Activated T-helper 9 cell treated with anti-CD3 and anti-CD28 coated beads, Interleukin-2, amount 50 U/mL, for 16 hours (primary cell): ENCODE measurements around the gene GATA2.

Experiments
- DNase-seq: peaks from one replicate; pipeline ENCODE4 v3.0.0-alpha.2; 2020; ENCODE audit warnings: low read depth

Gene GATA2

DNA sequence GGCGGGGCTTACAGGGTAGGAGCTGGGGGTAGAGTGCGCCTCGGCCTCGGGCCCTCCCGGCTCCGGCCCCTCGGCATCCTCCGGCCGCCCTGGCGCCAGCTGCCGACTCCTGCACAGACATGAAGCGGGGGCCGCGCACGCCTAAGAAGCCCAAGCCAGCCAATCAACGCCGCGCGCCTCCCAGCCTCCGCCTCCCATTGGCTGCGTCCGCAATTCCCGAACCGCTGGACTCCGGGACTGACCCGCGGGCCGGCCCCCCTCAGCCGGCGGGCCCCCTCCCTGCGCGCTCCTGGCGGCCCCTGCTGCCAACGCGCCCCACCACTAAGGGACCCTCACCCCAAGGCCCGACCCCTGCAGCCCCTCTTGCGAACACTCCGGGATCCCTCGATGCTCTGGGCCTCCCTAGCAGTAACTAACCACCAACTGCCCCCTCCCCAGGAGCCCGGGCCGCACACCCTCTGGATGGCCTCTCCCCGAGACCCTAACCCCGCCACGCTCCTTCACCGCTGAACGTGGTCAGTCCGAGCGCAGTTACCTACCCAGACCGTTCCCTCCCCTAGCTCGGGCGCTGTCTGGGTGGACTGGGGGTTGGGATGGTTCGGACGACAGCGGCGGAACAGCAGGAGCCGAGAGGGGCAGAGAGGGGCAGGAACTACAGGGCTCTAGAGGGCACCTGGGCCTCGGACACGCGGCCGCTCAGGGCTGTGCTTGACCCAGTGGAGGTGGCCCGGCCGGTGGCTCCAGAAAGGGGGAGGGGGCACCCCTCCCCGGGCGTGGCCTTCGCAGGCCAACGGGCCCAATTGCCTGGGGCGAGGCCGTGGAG, 5.0 kb downstream of the GATA2 start:
- DNase-seq, result no peak

DNA sequence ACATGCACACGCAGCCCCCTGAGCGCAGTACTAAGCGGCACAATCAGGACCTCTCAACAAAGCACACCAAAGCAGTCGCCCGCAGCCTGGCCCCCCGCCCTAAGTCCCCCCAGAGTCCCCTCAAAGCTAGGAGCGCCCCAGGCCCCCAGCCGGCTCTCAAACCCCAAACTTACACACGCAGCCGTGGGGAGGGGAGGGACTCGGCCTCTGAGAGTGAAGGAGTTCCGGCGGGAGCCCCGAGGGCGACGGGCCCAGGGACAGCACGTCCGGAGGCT, 5.5 kb downstream of the GATA2 start:
- DNase-seq, result no peak

DNA sequence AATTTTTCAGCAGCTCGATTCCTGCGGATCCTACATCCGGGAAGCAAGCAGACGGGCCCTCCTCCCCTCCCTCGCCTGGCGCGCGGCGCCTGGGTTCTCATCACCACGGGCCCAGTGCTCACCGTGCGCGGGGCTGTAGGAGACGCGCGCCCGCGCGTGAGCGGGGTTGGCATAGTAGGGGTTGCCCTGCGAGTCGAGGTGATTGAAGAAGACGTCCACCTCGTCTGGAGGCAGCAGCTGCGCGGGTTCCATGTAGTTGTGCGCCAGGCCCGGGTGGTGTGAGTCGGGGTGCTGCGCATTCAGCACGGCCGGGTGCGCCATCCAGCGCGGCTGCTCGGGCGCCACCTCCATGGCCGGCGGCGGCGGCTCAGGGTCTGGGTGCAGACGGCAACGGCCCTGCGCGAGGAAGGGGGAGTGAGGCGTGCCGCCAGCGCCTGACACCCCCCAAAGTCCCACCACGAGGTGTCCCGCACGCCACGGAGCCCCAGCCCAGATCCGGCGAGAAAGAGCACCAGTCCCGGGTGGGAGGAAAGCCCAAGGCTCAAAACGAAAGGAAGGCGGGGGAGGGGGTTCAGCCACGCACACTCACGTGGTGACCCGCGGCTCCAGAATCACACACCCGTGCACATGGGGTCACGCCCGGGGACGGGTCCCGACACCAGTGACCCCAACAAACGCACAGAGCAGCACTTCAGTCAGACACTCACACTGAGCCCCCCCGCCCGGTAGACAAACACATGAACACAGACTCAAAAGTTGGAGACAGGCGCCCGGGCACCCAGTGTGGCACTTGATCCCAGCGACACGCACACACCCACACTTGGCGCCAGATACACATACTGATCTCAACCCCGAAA, 6.1 kb downstream of the GATA2 start:
- no peak for DNase-seq

DNA sequence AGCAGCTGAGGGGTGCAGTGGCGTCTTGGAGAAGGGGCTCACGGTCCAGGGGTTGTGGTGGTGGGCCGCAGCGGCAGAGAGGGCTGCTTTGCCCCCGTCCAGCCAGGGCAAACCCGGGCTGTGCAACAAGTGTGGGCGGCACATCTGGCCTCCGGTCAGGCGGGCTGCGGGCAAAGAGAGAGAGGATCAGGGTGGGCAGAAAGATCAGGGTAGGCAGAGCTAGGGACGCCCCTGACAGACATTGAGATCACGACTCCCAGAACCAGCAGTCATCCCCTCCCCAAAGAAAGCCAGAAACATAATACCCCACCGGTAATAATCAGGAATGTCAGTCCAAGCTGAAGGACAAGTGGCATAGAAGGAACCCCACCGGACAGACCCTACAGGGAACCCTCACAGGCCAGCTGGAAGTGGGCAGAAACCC, 6.8 kb downstream of the GATA2 start:
- DNase-seq, result no peak

DNA sequence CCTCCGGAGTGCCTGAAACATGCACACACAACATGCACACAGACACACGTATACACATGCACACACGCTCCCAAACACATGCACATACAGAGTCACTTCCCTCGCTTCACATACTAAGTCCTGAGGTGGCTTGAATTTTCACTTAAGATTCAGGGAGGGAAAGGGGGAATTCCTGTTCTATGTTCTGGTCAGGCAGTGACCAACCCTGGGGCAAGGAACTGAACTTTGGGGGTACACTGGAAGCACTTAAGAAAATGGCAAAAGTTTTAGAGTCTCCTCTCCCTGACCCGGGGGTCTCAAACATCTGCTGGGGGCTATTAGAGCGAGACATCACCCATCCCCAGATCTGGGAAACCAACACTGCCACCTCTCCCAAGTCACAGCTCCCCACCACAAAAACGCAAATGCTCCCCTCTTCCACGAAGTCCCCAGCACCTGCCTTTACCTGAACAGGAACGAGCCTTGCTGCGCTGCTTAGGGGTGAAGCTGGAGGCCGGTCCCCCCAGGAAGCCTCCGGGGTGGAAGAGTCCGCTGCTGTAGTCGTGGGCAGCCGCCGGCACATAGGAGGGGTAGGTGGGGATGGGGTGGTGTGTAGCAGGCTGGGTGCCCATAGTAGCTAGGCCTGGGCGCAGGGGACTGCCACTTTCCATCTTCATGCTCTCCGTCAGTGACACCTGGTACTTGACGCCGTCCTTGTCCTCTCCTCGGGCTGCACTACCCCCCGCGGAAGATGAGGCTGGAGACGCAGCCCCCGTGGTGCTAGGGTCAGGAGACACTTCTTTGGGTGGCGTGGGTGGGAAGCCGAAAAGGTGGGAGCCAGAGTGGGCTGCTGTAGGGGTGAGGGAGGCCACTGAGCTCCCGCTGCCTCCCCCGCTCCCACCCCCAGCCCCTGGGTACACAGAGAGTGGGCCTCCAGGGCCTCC, 7.5 kb downstream of the GATA2 start:
- no peak for DNase-seq

DNA sequence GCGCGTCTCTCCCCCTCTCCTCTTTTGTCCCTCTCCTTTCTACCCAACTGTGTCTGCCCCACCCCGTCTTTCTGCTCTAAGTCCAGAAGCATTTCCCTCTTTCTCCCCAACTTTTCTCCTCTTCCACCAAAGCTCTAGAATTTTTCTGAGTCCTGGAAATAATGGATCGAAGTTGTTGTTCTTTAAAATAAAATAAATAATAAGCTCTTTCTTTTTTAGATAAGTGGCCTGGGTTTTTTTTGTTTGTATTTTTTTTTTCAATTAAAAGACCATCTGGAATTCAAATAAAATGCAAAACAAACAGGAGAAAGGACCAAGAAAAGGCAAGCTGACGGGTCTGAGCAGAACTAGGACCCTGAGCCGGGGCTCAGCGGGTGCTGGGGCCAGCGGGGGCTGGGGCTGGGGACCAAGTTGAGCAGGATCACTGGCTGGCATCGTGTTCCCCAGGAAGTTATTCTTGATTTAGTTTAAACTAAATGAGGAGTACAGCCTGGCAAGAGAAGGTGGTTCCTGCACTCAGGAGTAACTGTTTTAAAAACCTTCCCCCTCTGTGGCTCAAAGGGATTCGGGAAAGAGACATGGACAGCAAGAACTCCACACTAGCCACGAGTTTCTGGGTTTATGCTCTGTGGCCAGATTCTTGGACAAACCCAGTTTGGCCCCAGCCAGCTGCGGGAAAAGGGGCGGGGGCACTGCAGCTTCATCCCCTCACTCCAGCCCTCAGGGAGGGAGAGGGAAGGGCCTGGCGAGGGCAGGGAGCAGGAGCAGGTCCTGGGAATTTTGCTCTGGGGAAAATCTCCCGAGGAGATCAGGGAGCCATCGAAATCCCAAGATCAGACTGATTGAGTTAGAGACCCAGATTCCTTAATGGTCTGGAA, 8.4 kb downstream of the GATA2 start:
- DNase-seq, result no peak

DNA sequence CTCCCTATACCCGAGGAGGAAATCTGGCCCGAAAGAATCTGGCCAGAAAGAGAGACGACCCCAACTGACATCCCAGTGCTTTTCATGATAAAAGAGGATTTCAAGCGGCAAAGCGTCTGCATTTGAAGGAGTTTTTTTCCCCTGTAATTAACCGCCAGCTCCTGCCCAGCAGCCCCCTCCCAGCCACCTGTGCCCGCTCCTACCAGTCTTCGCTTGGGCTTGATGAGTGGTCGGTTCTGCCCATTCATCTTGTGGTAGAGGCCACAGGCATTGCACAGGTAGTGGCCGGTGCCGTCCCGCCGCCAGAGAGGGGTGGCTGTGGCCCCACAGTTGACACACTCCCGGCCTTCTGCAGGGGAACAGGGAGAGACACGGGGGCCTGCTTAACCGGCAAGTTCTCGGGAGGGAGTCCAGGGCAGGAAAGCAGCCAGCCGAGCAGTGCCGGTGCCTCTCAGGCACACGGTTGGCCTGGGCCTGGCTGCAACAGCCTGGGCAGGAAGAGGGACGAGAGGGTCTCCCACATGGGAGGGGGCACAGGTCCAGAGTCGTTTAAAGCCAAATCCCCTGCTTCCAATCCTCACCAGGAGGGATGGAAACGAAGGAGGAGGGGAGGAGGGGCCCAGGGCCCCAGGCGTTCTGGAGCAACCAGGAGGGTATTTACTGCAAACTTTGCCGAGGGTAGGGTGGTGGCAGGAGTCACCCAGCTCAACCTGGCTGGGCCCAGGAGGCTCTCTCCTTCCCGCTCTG, 9.2 kb downstream of the GATA2 start:
- no peak for DNase-seq

DNA sequence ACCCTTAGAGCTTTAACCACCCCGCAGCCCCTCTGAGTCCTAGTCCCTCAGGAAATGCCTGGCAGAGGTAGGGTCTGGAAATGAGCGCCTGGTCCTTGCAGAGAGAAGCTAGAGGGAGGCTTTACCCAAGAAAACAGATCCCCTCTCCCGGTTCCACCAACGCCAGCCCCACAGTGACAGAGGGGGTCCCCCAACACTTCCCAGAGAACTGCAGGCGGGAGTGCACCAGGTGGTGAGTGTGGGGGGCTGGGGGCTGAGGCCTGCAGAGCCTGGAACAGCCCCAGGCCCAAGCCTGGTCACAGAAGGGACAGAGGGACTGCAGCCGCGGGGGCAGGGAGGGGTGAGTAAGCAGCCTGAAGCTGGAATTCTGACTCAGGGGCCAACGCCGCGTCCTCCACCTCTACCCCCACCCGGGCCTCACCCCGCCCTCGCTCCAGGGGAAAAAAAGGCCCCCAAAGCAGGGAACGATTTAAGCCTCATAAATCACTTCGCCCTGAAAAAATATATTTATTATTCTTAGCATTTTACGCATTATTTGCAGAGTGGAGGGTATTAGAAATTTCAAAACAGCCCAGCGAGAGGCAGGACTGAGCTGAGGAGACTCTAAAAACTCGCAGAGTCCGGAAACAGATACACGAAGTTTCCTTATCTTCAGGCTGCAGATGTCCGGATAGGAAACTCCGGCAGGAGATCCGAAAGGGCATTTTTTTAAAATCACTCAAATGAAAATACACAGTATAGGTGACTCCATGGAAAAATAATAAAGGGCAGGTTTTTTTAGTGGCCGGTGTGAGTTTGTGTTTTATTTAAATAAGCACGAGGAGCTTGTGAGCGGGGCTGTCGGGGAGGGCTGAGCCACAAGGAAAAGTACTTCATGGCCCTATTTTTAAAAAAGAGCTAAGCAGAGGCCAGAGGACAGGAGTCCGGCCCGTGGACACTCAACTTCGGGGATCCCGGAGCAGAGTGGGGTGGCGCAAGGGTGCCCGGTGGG, 10.0 kb downstream of the GATA2 start:
- no peak for DNase-seq

DNA sequence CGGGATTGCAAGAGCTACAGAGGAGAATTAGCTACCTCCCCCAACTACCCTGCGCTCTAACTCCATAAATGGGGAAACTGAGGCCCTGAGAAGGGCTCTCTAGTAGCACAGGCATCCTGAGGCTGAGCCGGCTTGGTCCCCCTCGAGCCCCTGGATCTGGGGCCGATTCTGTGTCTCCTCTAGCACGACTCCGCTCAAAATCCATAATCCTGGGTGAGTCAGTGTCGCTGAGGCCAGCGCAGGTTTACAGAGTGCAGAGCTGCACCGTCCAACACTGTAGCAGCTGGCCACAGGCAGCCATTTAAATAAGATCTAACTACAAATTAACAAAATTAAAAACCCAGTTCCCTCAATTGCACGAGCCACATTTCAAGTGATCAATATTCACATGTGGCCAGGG, 10.8 kb downstream of the GATA2 start:
- no peak for DNase-seq

DNA sequence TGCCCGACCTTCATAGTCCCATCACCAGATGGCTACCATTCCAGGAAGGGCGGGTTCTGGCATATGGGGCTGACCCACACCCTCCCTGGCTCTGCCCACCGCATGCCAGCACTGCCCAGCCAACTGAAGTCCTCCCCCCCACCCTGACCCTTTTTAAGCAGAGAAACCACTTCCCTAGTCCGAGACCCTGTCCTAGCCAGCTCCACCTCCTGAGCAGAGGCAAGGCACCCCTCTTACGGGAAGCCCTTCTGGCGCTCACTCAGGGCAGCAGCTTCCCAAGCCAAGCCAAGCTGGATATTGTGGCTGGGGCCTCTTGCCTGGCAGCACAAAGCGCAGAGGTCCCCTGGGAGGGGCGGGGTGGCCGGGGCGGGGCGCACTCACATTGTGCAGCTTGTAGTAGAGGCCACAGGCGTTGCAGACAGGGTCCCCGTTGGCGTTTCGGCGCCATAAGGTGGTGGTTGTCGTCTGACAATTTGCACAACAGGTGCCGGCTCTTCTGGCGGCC, 11.5 kb downstream of the GATA2 start:
- no peak for DNase-seq

DNA sequence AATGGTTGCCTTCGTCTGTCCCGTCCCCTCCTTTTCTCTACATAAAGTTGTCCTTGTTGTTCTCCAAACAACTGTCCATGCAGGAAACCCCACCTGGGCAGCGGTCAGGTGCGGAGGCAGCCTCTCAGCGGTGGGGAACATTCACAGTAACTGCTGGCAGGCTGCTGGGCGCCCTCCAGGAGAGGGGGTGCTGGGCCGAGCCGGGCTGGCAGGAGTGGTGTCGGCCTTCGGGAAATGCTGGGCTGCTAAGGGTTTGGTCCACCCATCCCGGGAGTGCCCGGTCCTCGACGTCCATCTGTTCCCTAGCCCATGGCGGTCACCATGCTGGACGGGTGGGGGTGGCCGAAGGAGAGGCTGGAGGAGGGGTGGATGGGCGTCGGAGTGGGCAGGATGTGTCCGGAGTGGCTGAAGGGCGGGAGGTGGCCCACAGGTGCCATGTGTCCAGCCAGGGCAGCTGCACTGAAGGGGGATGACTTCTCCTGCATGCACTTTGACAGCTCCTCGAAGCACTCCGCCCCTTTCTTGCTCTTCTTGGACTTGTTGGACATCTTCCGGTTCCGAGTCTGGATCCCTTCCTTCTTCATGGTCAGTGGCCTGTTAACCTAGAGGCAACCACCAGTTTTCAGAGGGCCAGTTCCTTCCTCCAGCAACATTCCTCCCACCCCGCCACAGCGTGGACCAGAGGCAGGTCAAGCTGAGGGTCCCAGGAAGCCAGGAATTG, 12.1 kb downstream of the GATA2 start:
- no peak for DNase-seq

DNA sequence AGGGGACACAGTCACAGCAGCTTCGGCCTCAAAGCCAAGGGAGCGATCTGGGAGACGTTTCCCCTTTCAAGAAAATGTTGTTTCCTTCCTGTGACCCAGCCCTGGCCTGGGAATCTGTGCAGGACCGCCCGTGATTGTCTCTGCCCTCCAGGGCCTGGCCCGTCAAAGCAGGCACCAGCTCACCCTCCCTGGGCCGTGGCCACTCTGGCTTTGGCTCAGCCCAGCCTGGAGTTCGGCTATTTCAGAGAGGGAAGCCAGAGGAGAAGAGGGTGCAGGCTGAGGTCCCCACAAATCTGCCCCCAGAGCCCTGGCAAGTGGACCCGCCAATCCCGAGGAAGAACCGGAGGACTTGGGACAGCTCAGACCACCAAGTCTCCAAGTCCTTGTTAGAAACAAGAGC, 12.7 kb downstream of the GATA2 start:
- DNase-seq, result no peak

DNA sequence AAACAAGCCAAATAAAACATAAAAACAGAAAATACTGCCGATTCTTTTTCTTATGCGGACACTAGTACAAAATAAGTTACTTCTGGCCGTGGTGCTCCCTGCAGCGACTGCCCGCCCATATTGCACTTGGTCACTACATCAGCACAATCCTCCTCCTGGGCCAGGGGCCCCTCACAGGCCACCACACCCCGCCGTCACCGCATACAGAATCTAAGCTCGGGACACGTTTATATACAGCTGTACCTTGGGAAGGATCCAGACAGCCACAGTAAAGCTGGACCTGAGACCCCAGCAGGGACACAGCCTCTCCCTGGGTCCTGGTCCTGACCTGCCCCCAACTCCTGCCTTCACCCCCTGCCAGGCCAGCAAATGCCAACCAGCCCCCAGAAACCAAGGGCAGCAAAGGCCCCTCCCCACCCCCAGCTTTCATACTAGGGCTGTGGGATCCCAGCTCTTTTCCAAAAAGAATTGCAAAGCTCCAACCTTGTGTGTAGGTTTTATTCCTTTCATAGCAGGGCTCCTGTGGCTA, 13.4 kb downstream of the GATA2 start:
- DNase-seq, result no peak

DNA sequence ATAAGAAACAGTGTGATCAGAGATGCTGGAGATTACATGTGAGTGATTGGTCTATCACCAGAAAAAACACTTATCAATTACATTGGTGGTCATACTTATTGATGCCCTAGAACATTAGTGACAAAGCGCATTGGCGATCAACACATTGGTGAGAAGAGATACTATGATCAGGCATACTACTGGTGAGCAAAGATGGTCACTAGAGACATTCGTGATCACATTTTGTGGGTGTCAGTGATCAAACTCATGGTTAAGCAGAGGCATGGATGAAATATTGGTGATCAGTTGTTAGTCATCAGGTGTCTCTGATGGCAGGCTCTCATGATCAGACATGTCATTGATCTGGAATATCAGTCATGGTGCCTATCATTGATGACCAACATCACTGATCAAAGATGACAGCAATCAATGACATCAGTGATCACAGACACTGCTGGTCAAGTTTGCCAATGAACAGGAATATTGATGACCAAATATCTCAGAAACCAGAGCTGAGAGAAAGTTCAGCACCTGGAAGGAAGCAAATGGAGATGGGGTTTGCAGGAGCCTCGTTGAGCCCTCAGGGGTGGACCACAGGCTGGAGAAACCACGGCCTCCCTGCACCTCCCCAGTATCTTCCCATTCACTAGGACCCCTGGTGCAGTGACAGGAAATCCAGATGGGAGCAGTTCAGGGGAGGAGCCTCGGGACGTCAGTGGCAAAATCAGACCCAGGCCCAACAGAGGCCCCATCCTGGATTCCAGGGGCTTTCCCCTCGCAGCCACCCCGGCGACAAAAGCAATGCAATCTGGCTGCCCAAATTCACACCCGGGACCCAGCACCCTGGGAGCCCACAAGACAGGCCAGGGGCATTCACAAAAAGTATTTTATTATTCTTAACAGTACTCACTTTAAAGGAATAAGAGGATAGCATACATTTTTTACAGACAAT, 14.2 kb downstream of the GATA2 start:
- no peak for DNase-seq

DNA sequence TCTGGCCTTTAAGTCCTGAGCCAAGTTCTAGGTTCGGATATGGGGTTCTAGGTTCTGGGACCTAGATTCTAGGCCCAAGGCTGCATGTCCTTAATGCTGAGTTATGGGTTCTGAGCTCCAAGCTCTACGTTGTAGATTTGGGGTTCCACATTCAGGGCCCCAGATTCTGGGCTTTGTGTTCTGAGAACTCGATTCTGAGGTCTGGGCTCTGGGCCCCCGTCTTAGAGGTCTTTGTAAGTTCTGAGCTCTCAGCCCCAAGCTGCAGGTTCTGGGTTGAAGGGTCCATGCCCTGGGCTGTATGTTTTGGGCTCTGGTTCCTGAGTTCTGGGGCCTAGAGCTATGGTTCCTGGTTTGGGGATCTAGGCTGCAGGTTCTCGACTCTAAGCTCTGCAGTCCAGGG, 16.3 kb downstream of the GATA2 start:
- DNase-seq, result no peak

DNA sequence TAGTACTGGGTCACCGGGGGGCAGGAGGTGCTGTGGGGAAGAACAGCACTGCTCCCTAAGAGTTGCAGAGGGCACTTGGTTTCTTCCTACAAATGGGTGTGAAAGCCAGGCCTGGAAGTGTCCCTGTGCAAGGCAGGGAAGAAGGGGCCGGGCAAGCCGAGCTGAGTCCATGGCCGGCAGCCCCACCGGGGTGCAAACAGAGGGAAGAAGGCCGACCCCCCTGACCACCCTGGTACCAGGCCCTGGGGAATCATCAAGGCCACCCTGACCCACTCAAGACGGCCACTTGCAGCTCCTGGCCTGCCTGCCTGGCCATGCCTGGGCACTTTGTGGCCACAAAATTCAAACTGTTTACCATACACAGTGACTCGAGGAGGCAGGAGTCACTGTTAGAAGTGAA, 17.6 kb downstream of the GATA2 start:
- no peak for DNase-seq

DNA sequence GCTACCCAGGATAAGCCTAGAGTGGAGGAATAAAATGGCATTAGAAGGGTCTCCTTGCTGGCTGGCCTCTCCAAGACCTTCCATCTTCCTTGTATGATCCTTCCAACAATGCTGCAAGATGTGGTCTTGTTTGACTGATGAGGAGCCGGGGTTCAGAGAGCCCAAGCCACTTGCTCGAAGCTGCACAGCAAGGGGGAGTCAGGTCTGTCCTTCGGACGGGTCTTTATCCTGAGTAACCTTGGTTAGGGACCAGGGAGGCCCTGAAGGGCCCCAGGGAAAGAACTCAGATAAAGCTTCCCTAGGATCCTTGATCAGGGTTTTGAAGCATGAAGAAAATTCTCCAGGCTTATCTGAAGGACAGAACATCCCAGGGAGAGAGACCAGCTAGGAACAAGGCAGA, 19.3 kb downstream of the GATA2 start:
- no peak for DNase-seq
